ENCODE data around the gene KRTAP5-1. TPM values are rescaled to one million over a fixed set of nuclear protein-coding genes. Genes with fewer than 3 reads are reported as not detected.
"Not testable (repeated sequence)": the region's sequence is repeated elsewhere in the genome, so short reads cannot be mapped to it uniquely, and the experiment has no call there.

Gene KRTAP5-1
- total RNA-seq, 1 experiment from 2014 or later = not detected

DNA sequence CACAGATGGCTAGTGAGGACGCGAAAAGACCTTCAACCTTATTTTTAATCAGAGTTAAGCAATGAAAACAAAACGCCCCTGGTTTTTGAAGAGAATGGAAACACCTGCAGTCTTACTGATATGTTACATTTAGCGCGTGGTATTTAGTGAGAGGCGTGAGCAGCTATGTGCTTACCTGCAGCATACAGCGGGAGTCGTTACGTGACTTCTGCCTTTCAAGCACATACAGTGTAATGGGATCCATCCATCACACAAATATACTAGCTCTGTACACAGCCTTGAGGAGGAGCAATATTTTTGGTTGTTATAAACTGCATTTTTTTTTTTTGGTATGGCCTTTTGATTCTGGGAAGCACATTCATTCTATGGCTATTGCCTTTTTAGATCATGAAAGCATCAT is 7.5 kb upstream of the KRTAP5-1 start:
- DNase-seq = no peak
- H2AFZ ChIP-seq (ENCODE audit: low read length) = no peak overlapping the region
- H3K36me3 ChIP-seq (ENCODE audit: low read depth, low read length) = no peaks in the 10 kb centered on the region
- CTCF ChIA-PET = no interaction called here
- H3K9ac ChIP-seq (ENCODE audit: low read length) = no peak overlapping the region
- H3K4me1 ChIP-seq (ENCODE audit: insufficient read depth, low read length) = peaks cover 5% of the 10 kb centered on the region
- H3K27ac ChIP-seq (ENCODE audit: low read length) = no peak overlapping the region
- no peaks in the 10 kb centered on the region for H3K9me3 ChIP-seq (ENCODE audit: low read length)
- no TSS peak for BruUV-seq (replicated peaks)
- ATAC-seq = no peak
- H3K9me2 ChIP-seq (replicated peaks; ENCODE audit: low read length) = no peaks in the 10 kb centered on the region
- no peak overlapping the region for H3K4me3 ChIP-seq (ENCODE audit: low read length)
- H3K4me2 ChIP-seq (ENCODE audit: low read length) = no peak overlapping the region
- intact Hi-C loops (cut with micrococcal nuclease) = no loop called here
- POLR2A ChIA-PET (ENCODE audit: unreplicated experiment) = no interaction called here
- H3K27me3 ChIP-seq (ENCODE audit: low read length) = 0 out of 2 replicates have a peak, but pooled peaks cover 3% of the 10 kb centered on the region
- H3F3A ChIP-seq (ENCODE audit: low read length, unreplicated experiment) = no peaks in the 10 kb centered on the region
- TF ChIP-seq EZH2phosphoT487 (IDR thresholded peaks at IDR 0.05; ENCODE audit: borderline replicate concordance, low read length) = no peak
- TF ChIP-seq EZH2 (IDR thresholded peaks at IDR 0.05; ENCODE audit: low read length, unreplicated experiment) = no peak
- TF ChIP-seq, protein P1, sequence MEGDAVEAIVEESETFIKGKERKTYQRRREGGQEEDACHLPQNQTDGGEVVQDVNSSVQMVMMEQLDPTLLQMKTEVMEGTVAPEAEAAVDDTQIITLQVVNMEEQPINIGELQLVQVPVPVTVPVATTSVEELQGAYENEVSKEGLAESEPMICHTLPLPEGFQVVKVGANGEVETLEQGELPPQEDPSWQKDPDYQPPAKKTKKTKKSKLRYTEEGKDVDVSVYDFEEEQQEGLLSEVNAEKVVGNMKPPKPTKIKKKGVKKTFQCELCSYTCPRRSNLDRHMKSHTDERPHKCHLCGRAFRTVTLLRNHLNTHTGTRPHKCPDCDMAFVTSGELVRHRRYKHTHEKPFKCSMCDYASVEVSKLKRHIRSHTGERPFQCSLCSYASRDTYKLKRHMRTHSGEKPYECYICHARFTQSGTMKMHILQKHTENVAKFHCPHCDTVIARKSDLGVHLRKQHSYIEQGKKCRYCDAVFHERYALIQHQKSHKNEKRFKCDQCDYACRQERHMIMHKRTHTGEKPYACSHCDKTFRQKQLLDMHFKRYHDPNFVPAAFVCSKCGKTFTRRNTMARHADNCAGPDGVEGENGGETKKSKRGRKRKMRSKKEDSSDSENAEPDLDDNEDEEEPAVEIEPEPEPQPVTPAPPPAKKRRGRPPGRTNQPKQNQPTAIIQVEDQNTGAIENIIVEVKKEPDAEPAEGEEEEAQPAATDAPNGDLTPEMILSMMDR (conservative IDR thresholded peaks at IDR 0.05; ENCODE audit: low read depth, low read length) = no peak
- no peaks in the 10 kb centered on the region for H3K79me2 ChIP-seq (ENCODE audit: low read length)
- H4K20me1 ChIP-seq (ENCODE audit: low read length) = no peaks in the 10 kb centered on the region

GRCh38 chr11:1589996-1590395 is 4.9 kb upstream of the KRTAP5-1 start:
- Histone ChIP-seq H3K4me2 (ENCODE audit: low read length) (no peak overlapping the region), H2AFZ (ENCODE audit: low read length) (no peak overlapping the region), H3K27me3 (ENCODE audit: low read length) (0 out of 2 replicates have a peak, but pooled peaks cover 3% of the 10 kb centered on the region), H3K9me3 (ENCODE audit: low read length) (no peaks in the 10 kb centered on the region), H3K36me3 (ENCODE audit: low read depth, low read length) (no peaks in the 10 kb centered on the region), H4K20me1 (ENCODE audit: low read length) (no peaks in the 10 kb centered on the region), H3K9ac (ENCODE audit: low read length) (no peak overlapping the region), H3K4me1 (ENCODE audit: insufficient read depth, low read length) (peaks cover 5% of the 10 kb centered on the region), H3K27ac (ENCODE audit: low read length) (no peak overlapping the region), H3K4me3 (ENCODE audit: low read length) (no peak overlapping the region), H3F3A (ENCODE audit: low read length, unreplicated experiment) (no peaks in the 10 kb centered on the region), H3K9me2 (replicated peaks; ENCODE audit: low read length) (no peaks in the 10 kb centered on the region), H3K79me2 (ENCODE audit: low read length) (no peaks in the 10 kb centered on the region)
- ChIA-PET POLR2A (ENCODE audit: unreplicated experiment) (no interaction called here), CTCF (no interaction called here)
- ATAC-seq (no peak), DNase-seq (no peak)
- BruUV-seq (replicated peaks) = no TSS peak
- TF ChIP-seq EZH2phosphoT487 (IDR thresholded peaks at IDR 0.05; ENCODE audit: borderline replicate concordance, low read length) (no peak), EZH2 (IDR thresholded peaks at IDR 0.05; ENCODE audit: low read length, unreplicated experiment) (no peak)
- TF ChIP-seq, protein P1 (conservative IDR thresholded peaks at IDR 0.05; ENCODE audit: low read depth, low read length) = no peak
- intact Hi-C loops (cut with micrococcal nuclease) = no loop called here

GRCh38 chr11:1589191-1589963 is 4.3 kb upstream of the KRTAP5-1 start:
- peak overlapping the region; percentile 76 for H3K4me2 ChIP-seq (ENCODE audit: low read length)
- intact Hi-C loops (cut with micrococcal nuclease); H3K9me3 ChIP-seq (ENCODE audit: low read length); H3K4me1 ChIP-seq (ENCODE audit: insufficient read depth, low read length); H3K36me3 ChIP-seq (ENCODE audit: low read depth, low read length); H3K9me2 ChIP-seq (replicated peaks; ENCODE audit: low read length); H3K9ac ChIP-seq (ENCODE audit: low read length); H3K79me2 ChIP-seq (ENCODE audit: low read length); H3K4me3 ChIP-seq (ENCODE audit: low read length); H4K20me1 ChIP-seq (ENCODE audit: low read length); H3K27me3 ChIP-seq (ENCODE audit: low read length); H3K27ac ChIP-seq (ENCODE audit: low read length); H3F3A ChIP-seq (ENCODE audit: low read length, unreplicated experiment); BruUV-seq (replicated peaks): not testable (repeated sequence)
- ChIA-PET POLR2A (ENCODE audit: unreplicated experiment) (interaction anchor here (0.6 to 0.7 kb wide), 2 partner anchors 41 to 243 kb away, joined by 3 to 16 read pairs; no protein-coding TSS in a partner anchor), CTCF (interaction anchor here (0.6 to 1.4 kb wide), 6 partner anchors 15 to 704 kb away, joined by 3 to 9 read pairs (median 7); no protein-coding TSS in a partner anchor)
- peak; percentile 75 for DNase-seq
- H2AFZ ChIP-seq (ENCODE audit: low read length) = peak overlapping the region; percentile 31
- peak; percentile 99 for ATAC-seq
